BLaER1 (cell line): ENCODE results near the gene CFAP70.

ENCODE experiments used
- H3K27ac ChIP-seq: shearing (Covaris generic); formaldehyde crosslinking; 2 replicates; pipeline ENCODE4 v1.8.1; 2022
- H3K27me3 ChIP-seq: shearing (Covaris generic); formaldehyde crosslinking; 2 replicates; pipeline ENCODE4 v1.8.1; 2022
- H3K36me3 ChIP-seq: shearing (Covaris generic); formaldehyde crosslinking; 2 replicates; pipeline ENCODE4 v1.8.1; 2022
- H3K4me1 ChIP-seq: shearing (Covaris generic); formaldehyde crosslinking; 2 replicates; pipeline ENCODE4 v1.8.1; 2022
- H3K4me2 ChIP-seq: shearing (Covaris generic); formaldehyde crosslinking; 2 replicates; pipeline ENCODE4 v1.8.1; 2022
- H3K4me3 ChIP-seq: shearing (Covaris generic); formaldehyde crosslinking; 2 replicates; pipeline ENCODE4 v1.8.1; 2022
- H3K9ac ChIP-seq: shearing (Covaris generic); formaldehyde crosslinking; 2 replicates; pipeline ENCODE4 v1.8.1; 2022
- H3K9me3 ChIP-seq: shearing (Covaris generic); formaldehyde crosslinking; 2 replicates; pipeline ENCODE4 v1.8.1; 2022
- H4K20me1 ChIP-seq: shearing (Covaris generic); formaldehyde crosslinking; 2 replicates; pipeline ENCODE4 v1.8.1; 2022
- Cebpa-rat ChIP-seq: shearing (Covaris generic); IDR thresholded peaks from 2 replicates; pipeline ENCODE4 v1.8.1; 2022

CFAP70 gene

GRCh38 chr10:73307203-73307800, 51.4 kb downstream of the CFAP70 start:
- no peaks in the 10 kb centered on the region for H3K4me1 ChIP-seq
- H3K9me3 ChIP-seq = peaks cover 26% of the 10 kb centered on the region
- no peaks in the 10 kb centered on the region for H4K20me1 ChIP-seq
- H3K4me2 ChIP-seq = no peak overlapping the region
- no peak overlapping the region for H3K27ac ChIP-seq
- H3K36me3 ChIP-seq = peaks cover 9% of the 10 kb centered on the region; the same call in 1 of the 2 replicates
- TF ChIP-seq Cebpa-rat = no peak
- H3K27me3 ChIP-seq = no peaks in the 10 kb centered on the region
- H3K9ac ChIP-seq = no peak overlapping the region
- no peak overlapping the region for H3K4me3 ChIP-seq

DNA sequence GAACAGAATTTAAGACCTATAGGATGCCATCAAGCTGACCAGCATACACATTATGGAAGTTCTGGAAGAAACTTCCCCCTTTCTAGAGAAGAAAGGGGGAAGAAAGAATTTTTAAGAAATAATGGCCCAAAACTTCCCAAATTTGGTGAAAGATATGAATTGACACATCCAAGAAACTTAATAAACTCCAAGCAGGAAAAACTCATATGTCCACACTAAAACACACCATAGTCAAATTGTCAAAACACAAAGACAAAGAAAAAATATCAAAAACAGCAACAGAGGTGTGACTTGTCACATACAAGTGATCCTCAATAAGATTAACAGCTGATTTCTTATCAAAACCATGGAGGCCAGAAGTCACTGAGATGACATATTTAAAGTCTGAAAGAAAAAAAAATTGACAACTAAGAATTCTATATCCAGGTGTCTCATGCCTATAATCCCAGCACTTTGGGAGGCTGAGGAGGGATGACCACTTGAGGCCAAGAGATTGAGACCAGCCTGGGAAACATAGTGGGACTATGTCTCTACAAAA, 52.4 kb downstream of the CFAP70 start:
- H3K4me3 ChIP-seq = no peak overlapping the region
- H3K36me3 ChIP-seq = peaks cover 9% of the 10 kb centered on the region; the same call in 1 of the 2 replicates
- no peak for TF ChIP-seq Cebpa-rat
- no peaks in the 10 kb centered on the region for H3K27me3 ChIP-seq
- H3K4me1 ChIP-seq = no peaks in the 10 kb centered on the region
- H4K20me1 ChIP-seq = no peaks in the 10 kb centered on the region
- peaks cover 26% of the 10 kb centered on the region for H3K9me3 ChIP-seq
- H3K4me2 ChIP-seq = no peak overlapping the region
- H3K9ac ChIP-seq = no peak overlapping the region
- H3K27ac ChIP-seq = no peak overlapping the region

DNA sequence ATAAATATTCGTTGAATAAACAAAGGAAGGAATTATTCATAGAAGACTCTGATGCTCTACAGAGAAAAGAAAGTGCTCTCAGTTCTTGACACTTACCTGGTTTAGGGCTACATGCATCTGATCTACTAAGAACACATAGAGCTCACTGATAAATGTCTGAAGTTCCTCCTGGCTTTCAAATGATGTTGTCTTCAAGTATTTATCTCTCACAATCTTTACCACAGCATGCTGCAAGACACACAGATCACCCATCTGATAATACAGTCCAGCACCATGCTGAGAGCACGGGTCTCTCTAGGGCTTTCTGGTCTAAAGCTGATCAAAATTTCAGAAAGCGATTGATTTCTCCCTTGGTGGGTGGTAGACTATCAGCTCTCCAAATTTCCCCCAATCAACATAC, 61.7 kb downstream of the CFAP70 start:
- Histone ChIP-seq H3K4me3 (no peak overlapping the region), H3K27me3 (no peaks in the 10 kb centered on the region), H3K9me3 (no peaks in the 10 kb centered on the region), H3K27ac (no peak overlapping the region), H3K4me1 (no peaks in the 10 kb centered on the region), H3K9ac (no peak overlapping the region), H4K20me1 (no peaks in the 10 kb centered on the region), H3K4me2 (no peak overlapping the region), H3K36me3 (no peaks in the 10 kb centered on the region)
- no peak for TF ChIP-seq Cebpa-rat

GRCh38 chr10:73293461-73293860, 65.2 kb downstream of the CFAP70 start:
- TF ChIP-seq Cebpa-rat = no peak
- H4K20me1 ChIP-seq = no peaks in the 10 kb centered on the region
- H3K9ac ChIP-seq = no peak overlapping the region
- no peak overlapping the region for H3K4me2 ChIP-seq
- H3K4me3 ChIP-seq = no peak overlapping the region
- H3K4me1 ChIP-seq = no peaks in the 10 kb centered on the region
- no peak overlapping the region for H3K27ac ChIP-seq
- H3K36me3 ChIP-seq = peaks cover 5% of the 10 kb centered on the region
- H3K9me3 ChIP-seq = peaks cover 11% of the 10 kb centered on the region
- H3K27me3 ChIP-seq = no peaks in the 10 kb centered on the region

GRCh38 chr10:73289958-73290357, 68.7 kb downstream of the CFAP70 start:
- H3K27me3 ChIP-seq = no peaks in the 10 kb centered on the region
- no peak overlapping the region for H3K4me2 ChIP-seq
- H3K27ac ChIP-seq = no peak overlapping the region
- no peaks in the 10 kb centered on the region for H3K4me1 ChIP-seq
- H3K36me3 ChIP-seq = peaks cover 5% of the 10 kb centered on the region
- no peak for TF ChIP-seq Cebpa-rat
- H3K9ac ChIP-seq = no peak overlapping the region
- peaks cover 26% of the 10 kb centered on the region for H3K9me3 ChIP-seq
- H3K4me3 ChIP-seq = no peak overlapping the region
- H4K20me1 ChIP-seq = no peaks in the 10 kb centered on the region

DNA sequence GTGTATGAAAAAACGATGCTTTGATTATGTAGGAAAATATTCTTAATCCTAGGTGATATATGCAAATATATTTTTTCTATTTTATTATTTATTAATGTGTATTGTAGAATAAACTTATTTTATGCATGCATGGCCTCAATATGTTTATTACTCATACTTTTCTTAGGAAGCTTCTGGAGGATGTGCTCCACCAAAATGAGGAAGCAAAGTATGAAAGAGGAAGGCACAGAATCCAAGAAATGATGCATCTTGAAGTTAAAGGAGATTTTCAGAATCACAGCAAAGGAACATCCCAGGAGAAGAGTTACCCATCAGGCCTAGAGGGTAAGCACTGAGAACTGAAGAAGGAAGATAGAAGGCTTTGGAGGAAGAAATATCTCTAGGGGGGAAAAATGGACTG, 71.2 kb downstream of the CFAP70 start:
- Histone ChIP-seq H3K27me3 (no peaks in the 10 kb centered on the region), H3K9ac (no peak overlapping the region), H3K36me3 (peaks cover 5% of the 10 kb centered on the region), H3K4me3 (no peak overlapping the region), H4K20me1 (no peaks in the 10 kb centered on the region), H3K27ac (no peak overlapping the region), H3K4me2 (no peak overlapping the region), H3K9me3 (peaks cover 26% of the 10 kb centered on the region), H3K4me1 (no peaks in the 10 kb centered on the region)
- TF ChIP-seq Cebpa-rat = no peak

DNA sequence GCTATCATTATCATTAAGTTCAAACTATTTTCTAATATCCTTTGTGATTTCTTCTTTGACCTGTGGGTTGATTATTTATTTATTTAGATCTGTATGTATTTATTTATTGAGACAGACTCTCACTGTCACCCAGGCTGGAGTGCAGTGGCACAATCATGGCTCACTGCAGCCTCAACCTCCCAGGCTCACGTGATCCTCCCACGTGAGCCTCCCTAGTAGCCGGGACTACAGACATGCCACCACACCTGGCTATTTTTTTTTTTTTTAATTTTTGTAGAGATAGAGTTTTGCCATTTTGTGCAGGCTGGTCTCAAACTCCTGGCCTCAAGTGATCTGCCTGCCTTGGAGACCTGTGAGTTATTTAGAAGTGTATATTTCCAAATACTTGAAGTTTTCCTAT, 77.6 kb downstream of the CFAP70 start:
- Histone ChIP-seq H3K4me1 (no peaks in the 10 kb centered on the region), H4K20me1 (no peaks in the 10 kb centered on the region), H3K36me3 (no peaks in the 10 kb centered on the region), H3K4me3 (no peak overlapping the region), H3K9ac (no peak overlapping the region), H3K9me3 (peaks cover 6% of the 10 kb centered on the region), H3K27ac (no peak overlapping the region), H3K4me2 (no peak overlapping the region), H3K27me3 (no peaks in the 10 kb centered on the region)
- TF ChIP-seq Cebpa-rat = no peak

- Histone ChIP-seq H3K27ac (no peak overlapping the region), H3K4me3 (no peak overlapping the region), H3K9me3 (peaks cover 10% of the 10 kb centered on the region), H3K27me3 (no peaks in the 10 kb centered on the region), H3K36me3 (no peaks in the 10 kb centered on the region), H3K9ac (no peak overlapping the region), H4K20me1 (no peaks in the 10 kb centered on the region), H3K4me1 (no peaks in the 10 kb centered on the region), H3K4me2 (no peak overlapping the region)
- no peak for TF ChIP-seq Cebpa-rat
These were observed 94.2 kb downstream of the CFAP70 start for GRCh38 chr10:73264423-73264822.

- no peak overlapping the region for H3K27ac ChIP-seq
- no peaks in the 10 kb centered on the region for H3K4me1 ChIP-seq
- H3K9me3 ChIP-seq = peaks cover 16% of the 10 kb centered on the region
- no peaks in the 10 kb centered on the region for H3K27me3 ChIP-seq
- H3K4me2 ChIP-seq = no peak overlapping the region
- no peak overlapping the region for H3K4me3 ChIP-seq
- no peaks in the 10 kb centered on the region for H4K20me1 ChIP-seq
- H3K36me3 ChIP-seq = no peaks in the 10 kb centered on the region
- no peak overlapping the region for H3K9ac ChIP-seq
- no peak for TF ChIP-seq Cebpa-rat
These were observed 94.8 kb downstream of the CFAP70 start for GRCh38 chr10:73263693-73264347.

DNA sequence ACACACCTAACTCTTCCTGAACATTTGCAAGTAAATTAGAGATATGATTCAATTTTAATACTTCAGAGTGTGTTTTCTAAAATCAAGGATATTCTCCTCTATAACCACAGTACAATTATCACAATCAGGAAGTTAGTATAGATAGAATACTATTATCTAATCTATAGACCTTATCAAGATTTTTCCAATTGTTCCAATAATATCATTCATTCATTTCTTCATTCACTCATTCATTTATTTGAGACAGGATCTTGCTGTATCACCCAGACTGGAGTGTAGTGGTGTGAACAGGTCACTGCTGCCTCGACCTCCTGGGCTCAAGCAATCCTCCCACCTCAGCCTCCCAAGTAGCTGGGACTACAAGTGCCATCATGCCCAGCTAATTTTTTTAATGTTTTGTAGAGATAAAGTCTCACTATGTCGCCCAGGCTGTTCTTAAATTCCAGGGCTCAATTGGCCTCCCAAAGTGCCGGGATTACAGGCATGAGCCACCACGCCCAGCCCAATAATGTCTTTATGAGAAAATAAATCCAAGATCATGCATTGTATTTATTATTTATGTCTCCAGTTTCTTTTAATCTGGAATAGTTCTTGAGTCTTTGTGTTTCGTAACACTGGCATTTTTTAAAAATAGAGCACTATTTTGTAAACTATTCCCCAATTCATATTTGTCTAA, 95.6 kb downstream of the CFAP70 start:
- Histone ChIP-seq H3K36me3 (no peaks in the 10 kb centered on the region), H3K4me2 (no peak overlapping the region), H3K27me3 (no peaks in the 10 kb centered on the region), H3K9me3 (peaks cover 22% of the 10 kb centered on the region), H3K4me3 (no peak overlapping the region), H3K27ac (no peak overlapping the region), H3K9ac (no peak overlapping the region), H4K20me1 (no peaks in the 10 kb centered on the region), H3K4me1 (no peaks in the 10 kb centered on the region)
- no peak for TF ChIP-seq Cebpa-rat
